ENCODE results near the gene HID1.
"Not testable (repeated sequence)": the region's sequence is repeated elsewhere in the genome, so short reads cannot be mapped to it uniquely, and the experiment has no call there.

HID1 gene, protein sequence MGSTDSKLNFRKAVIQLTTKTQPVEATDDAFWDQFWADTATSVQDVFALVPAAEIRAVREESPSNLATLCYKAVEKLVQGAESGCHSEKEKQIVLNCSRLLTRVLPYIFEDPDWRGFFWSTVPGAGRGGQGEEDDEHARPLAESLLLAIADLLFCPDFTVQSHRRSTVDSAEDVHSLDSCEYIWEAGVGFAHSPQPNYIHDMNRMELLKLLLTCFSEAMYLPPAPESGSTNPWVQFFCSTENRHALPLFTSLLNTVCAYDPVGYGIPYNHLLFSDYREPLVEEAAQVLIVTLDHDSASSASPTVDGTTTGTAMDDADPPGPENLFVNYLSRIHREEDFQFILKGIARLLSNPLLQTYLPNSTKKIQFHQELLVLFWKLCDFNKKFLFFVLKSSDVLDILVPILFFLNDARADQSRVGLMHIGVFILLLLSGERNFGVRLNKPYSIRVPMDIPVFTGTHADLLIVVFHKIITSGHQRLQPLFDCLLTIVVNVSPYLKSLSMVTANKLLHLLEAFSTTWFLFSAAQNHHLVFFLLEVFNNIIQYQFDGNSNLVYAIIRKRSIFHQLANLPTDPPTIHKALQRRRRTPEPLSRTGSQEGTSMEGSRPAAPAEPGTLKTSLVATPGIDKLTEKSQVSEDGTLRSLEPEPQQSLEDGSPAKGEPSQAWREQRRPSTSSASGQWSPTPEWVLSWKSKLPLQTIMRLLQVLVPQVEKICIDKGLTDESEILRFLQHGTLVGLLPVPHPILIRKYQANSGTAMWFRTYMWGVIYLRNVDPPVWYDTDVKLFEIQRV

DNA sequence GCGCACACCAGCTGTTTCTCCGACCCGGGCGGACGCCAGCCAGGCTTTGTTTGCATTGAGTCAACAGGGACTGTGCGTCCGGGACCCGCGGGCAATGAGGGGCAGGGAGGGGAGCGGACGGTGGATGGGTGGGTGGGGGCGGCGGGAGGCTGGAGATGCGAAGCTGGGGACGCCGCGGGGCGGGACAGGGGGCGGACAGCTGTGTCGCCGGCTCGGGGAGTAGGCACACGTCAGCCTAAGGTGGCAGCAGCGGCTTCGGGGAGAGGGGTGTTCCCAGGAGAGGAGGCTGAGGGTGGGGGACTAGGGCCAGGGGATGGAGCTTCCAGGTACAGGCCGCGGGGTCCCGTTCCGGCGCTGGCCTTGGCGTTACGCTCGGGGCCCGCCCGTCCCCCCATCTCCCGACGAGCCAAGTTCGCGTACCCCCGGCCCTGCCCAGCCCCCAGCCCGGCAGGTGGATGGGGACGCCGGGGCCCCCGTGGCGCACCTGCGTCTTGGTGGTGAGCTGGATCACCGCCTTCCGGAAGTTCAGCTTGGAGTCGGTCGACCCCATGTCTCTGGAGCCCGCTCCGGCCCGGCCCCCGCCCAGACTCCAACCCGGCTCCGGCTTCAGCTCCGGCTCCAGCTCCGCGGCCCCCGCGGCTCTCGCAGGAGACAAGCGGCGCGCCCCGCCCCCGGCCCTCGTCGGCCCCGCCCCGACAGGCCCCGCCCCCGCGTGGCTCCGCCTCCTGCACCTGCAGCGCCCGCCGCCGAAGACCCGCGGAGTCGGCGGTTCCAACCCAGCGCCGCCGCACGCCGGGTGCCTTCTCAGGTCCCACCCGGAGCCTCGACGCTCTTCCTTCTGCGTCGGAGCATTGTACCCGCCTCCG, at the start of gene HID1:
TSS of gene HID1 (minus strand) at position 653 of the 866 bp plus-strand sequence. CDS start at position 550, 103 bp downstream.
- in situ Hi-C loops (cut with MboI; ENCODE audit: low sequenced_read_pairs): no loop called here

DNA sequence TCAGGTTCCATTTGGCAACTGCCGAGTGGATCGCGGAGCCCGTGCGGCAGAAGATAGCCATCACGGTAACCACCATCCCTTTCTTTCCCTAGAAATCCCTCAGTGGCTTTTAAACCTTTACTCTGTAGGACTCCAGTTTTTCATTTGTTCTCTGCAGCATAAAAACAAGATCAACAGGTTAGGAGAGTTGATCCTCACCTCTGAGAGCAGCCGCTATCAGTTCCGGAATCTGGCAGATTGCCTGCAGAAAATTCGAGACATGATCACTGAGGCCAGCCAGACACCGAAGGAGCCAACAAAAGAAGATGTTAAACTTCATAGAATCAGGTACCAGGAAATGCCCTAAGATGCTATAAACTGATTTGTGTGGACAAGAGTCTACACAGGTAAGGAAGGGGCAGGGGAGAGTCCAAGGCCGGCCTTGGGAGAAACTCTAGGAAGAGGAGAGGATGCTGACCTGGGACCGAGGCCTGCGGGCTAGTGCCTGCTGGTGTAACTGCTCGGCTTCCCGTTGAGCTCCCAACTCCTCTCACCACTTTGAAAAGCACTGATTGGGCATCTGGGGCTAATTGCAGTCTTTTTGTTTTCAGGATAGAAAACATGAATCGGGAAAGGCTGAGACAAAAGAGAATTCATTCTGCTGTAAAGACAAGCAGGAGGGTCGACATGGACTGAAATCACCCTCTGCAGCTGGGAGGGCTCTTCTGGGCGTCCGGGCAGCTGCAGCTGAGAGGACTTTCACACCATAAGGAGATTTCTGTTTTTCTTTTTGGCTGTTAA, 48.0 kb upstream of the HID1 start:
- in situ Hi-C loops (cut with MboI; ENCODE audit: low sequenced_read_pairs): no loop called here

DNA sequence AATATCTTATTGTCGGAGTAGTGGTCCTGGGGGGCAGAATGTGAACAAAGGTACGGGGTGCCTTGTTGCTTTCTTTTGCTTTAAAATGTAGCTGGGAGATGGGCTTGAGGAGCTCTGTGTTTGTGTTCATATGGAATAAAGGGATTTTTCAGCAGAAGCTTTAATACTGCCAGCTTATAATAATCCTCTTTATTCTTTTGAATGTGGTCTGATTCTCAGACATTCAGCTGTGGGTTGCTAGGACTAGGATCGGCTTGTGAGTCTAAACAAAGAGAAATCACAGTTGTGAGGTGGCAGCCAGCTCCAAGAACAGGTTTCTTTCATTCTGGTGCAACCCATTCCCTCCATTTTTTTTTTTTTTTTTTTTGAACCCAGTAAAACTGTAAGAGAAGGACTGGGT, 47.2 kb upstream of the HID1 start:
- in situ Hi-C loops (cut with MboI; ENCODE audit: low sequenced_read_pairs): no loop called here

- in situ Hi-C loops (cut with MboI; ENCODE audit: low sequenced_read_pairs): no loop called here
These were observed 46.6 kb upstream of the HID1 start for GRCh38 chr17:75019146-75019545.

- in situ Hi-C loops (cut with MboI; ENCODE audit: low sequenced_read_pairs): no loop called here
These were observed 40.6 kb upstream of the HID1 start for GRCh38 chr17:75013092-75013559.

- in situ Hi-C loops (cut with MboI; ENCODE audit: low sequenced_read_pairs): no loop called here
These were observed 40.0 kb upstream of the HID1 start, which contains the start of gene MRPL58 for GRCh38 chr17:75012346-75013091. MRPL58 (plus strand) TSS chr17:75012670; CDS start chr17:75012687, 17 bp downstream.

GRCh38 chr17:75012096-75012345, 39.5 kb upstream of the HID1 start:
- in situ Hi-C loops (cut with MboI; ENCODE audit: low sequenced_read_pairs): no loop called here

- in situ Hi-C loops (cut with MboI; ENCODE audit: low sequenced_read_pairs): no loop called here
These were observed 39.0 kb upstream of the HID1 start for GRCh38 chr17:75011401-75012095.

- in situ Hi-C loops (cut with MboI; ENCODE audit: low sequenced_read_pairs): no loop called here
These were observed 38.3 kb upstream of the HID1 start for GRCh38 chr17:75010683-75011400.

- in situ Hi-C loops (cut with MboI; ENCODE audit: low sequenced_read_pairs): no loop called here
These were observed 36.7 kb upstream of the HID1 start for GRCh38 chr17:75009139-75009724.

GRCh38 chr17:75008373-75008772, 35.8 kb upstream of the HID1 start:
- in situ Hi-C loops (cut with MboI; ENCODE audit: low sequenced_read_pairs): no loop called here

- in situ Hi-C loops (cut with MboI; ENCODE audit: low sequenced_read_pairs): no loop called here
These were observed 34.1 kb upstream of the HID1 start for GRCh38 chr17:75006653-75007052.

GRCh38 chr17:75006084-75006483, 33.5 kb upstream of the HID1 start:
- in situ Hi-C loops (cut with MboI; ENCODE audit: low sequenced_read_pairs): not testable (repeated sequence)

DNA sequence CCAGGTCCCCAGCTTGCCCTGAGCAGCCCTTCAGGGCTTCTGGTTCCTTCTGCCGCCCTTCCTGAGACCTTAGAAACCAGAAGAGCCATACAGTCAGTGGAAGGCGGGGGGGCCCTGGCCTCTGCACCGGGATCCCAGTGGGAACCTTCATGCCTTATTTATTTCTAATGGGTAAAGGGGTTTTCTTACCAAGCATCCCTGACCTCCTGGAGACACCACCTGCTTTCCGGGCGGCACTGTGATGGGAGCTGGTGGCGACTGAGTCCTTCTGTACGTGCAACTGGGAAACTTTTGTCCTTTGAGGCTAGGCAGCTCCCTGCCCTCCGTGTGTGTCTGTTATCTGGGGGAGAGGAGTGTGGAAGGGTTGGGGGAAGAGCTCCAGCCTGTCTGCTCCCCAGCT, 32.7 kb upstream of the HID1 start:
- in situ Hi-C loops (cut with MboI; ENCODE audit: low sequenced_read_pairs): no loop called here

DNA sequence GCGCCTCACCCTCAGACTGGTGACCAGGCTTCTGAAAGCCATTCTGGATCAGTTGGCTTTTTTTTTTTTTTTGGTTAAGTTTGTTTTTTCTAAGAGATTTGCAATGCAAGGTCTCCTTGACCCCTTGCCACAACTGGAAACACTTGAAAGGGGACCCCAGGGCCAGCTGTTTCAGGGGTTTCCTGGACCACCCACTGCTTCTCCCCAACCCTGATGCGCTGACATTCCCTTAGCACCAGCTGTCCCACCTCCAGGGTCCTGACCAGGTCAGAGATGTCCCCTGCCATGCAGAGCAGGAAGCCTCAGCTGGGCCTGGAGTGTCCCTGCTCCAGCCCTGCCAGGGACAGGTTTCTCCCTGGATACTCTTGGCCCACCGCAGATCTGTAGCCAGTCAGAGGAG, 31.8 kb upstream of the HID1 start:
- in situ Hi-C loops (cut with MboI; ENCODE audit: low sequenced_read_pairs): no loop called here

DNA sequence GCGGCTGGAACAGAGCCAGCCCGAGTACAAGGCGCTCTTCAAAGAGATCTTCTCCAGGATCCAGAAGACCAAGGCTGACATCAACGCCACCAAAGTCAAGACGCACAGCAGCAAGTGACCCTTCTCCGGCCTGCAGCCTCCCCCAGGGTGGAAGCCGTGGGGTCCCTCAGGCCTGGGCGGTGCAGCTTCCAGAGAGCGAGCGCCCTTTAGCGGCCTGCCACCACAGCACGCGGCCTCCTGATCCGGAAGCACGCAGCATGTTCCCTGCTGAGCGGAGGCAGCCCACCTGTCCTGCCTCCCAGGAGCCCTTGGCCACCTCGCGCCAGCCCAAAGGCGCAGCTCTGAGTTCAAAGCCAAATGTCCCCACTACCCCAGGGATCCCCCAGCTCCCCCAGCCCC, 31.4 kb upstream of the HID1 start:
- in situ Hi-C loops (cut with MboI; ENCODE audit: low sequenced_read_pairs): no loop called here

GRCh38 chr17:75003070-75003956, 30.8 kb upstream of the HID1 start:
- in situ Hi-C loops (cut with MboI; ENCODE audit: low sequenced_read_pairs): no loop called here

Data from HL-60/S4 treated with retinoic acid at 250 ng/mL for 4 days and 3 days (cell line).